NCI-H510A (cell line): ENCODE data around the gene ELP6.
"Not testable (repeated sequence)": the region's sequence is repeated elsewhere in the genome, so short reads cannot be mapped to it uniquely, and the experiment has no call there.

ENCODE experiments used
- DNase-seq: peaks from one replicate; lab custom pipeline; 2025; lab: John Stamatoyannopoulos, UW

Gene ELP6

GRCh38 chr3:47512416-47513124 is 942 bp downstream of the ELP6 start:
- DNase-seq: no peak

GRCh38 chr3:47505267-47505666 is 8.2 kb downstream of the ELP6 start:
- DNase-seq: not testable (repeated sequence)

GRCh38 chr3:47504113-47504512 is 9.4 kb downstream of the ELP6 start:
- DNase-seq: no peak

- DNase-seq: no peak
Observed at GRCh38 chr3:47503033-47503432, 10.5 kb downstream of the ELP6 start.

- DNase-seq: no peak
Observed at GRCh38 chr3:47496892-47497291, 16.6 kb downstream of the ELP6 start.

GRCh38 chr3:47495886-47496285 is 17.6 kb downstream of the ELP6 start:
- DNase-seq: no peak

- no peak for DNase-seq
Observed at GRCh38 chr3:47495111-47495510, 18.4 kb downstream of the ELP6 start.

GRCh38 chr3:47491777-47492176 is 21.7 kb downstream of the ELP6 start:
- DNase-seq: no peak

- DNase-seq: no peak
Observed at GRCh38 chr3:47491186-47491585, 22.3 kb downstream of the ELP6 start.

- DNase-seq: no peak
Observed at GRCh38 chr3:47487265-47487664, 26.2 kb downstream of the ELP6 start.

- no peak for DNase-seq
Observed at GRCh38 chr3:47485812-47486211, 27.7 kb downstream of the ELP6 start.

- DNase-seq: no peak
Observed at GRCh38 chr3:47482366-47482765, 31.1 kb downstream of the ELP6 start.

- not testable (repeated sequence) for DNase-seq
Observed at GRCh38 chr3:47481763-47482162, 31.7 kb downstream of the ELP6 start.

- not testable (repeated sequence) for DNase-seq
Observed at GRCh38 chr3:47480267-47480666, 33.2 kb downstream of the ELP6 start.

GRCh38 chr3:47479826-47480160 is 33.7 kb downstream of the ELP6 start:
- no peak for DNase-seq

GRCh38 chr3:47478022-47478421 is 35.5 kb downstream of the ELP6 start:
- DNase-seq: no peak

- DNase-seq: no peak
Observed at GRCh38 chr3:47476644-47477199, 36.8 kb downstream of the ELP6 start.

GRCh38 chr3:47476330-47476626 is 37.2 kb downstream of the ELP6 start:
- no peak for DNase-seq

GRCh38 chr3:47475570-47476329 is 37.8 kb downstream of the ELP6 start, which contains the start of gene SCAP:
TSS of gene SCAP (minus strand) at chr3:47475941. CDS start at chr3:47442993, 32,948 bp downstream.
- DNase-seq: peak; percentile 80

- no peak for DNase-seq
Observed at GRCh38 chr3:47475029-47475569, 38.4 kb downstream of the ELP6 start.

- no peak for DNase-seq
Observed at GRCh38 chr3:47473391-47473790, 40.1 kb downstream of the ELP6 start.

- DNase-seq: no peak
Observed at GRCh38 chr3:47469616-47470015, 43.9 kb downstream of the ELP6 start.

- not testable (repeated sequence) for DNase-seq
Observed at GRCh38 chr3:47468315-47468714, 45.2 kb downstream of the ELP6 start.
